SK-N-DZ (cell line): Measurements from ENCODE around the gene PCBD2.
"Not testable (repeated sequence)": the region's sequence is repeated elsewhere in the genome, so short reads cannot be mapped to it uniquely, and the experiment has no call there.

Experiments
- DNase-seq: peaks from one replicate; pipeline ENCODE4 v3.0.0-alpha.2; 2015; ENCODE audit warnings: low spot score

PCBD2 gene

DNA sequence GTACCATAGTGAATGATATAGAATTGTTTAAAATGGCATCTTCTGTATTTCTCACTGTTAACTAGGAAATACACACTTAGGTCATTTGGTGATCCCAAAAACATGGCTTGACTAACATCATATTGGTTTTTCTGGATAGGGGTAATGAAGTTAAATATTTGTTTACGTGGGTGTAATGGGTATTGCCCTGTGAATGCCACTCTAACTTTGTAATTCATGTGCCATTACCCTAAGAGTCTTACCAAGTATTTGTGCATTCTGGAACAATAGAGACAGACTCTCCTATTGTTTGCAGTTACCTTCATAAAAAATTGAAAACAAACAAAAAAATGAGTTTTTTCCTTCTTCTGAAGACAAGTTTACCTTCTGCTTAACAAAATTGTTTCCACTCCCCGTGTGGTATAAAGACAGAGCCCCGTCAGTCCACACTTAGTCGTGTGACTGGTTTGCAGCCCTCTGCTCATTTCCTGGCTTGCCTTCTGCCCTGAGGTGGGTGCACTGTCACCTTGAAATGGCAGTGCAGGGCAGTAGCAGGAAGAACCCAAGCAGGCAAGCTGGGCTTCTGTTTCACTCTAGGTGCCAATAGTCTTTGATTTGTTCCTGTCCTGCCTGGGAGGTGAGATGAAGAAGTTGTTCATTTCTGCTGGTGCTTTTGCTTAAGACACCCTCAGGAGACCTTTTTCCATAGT lies 53.1 kb downstream of the PCBD2 start:
- DNase-seq = no peak

DNA sequence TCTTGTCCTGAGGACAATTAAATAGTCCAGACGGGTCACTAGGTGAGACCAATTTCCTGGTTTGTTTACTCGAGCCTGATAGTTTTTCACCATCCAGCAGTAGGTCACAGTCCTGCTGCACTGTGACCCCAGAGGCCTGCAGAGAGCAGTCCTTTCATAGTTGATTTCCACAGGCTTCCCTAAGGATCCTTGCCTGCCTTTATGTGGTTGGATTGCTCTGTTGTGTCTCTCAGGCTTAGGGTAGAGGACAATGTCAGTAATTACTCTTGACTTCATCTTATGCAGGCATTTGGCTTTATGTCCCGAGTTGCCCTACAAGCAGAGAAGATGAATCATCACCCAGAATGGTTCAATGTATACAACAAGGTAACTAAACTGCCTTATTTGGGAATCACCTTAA lies 53.8 kb downstream of the PCBD2 start:
- no peak for DNase-seq

DNA sequence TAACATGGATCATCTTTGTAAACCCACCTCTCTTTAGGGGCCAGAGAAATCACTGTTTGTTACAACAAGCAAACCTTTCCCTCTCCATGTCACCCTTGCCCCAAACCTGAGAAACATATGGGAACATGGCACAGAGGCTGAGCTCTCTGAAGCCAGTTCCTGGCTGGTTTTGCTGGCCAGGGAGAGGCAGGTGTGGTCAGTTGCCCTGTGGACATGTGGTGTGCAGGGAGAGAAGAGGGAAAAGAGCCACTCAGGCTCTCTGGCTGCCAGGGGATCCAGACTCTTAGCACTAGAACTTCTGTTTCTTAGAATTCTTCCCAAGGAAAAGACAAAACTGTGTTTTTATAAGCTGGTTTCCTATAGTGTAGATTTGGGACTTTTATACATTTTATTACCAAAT lies 58.2 kb downstream of the PCBD2 start:
- no peak for DNase-seq

DNA sequence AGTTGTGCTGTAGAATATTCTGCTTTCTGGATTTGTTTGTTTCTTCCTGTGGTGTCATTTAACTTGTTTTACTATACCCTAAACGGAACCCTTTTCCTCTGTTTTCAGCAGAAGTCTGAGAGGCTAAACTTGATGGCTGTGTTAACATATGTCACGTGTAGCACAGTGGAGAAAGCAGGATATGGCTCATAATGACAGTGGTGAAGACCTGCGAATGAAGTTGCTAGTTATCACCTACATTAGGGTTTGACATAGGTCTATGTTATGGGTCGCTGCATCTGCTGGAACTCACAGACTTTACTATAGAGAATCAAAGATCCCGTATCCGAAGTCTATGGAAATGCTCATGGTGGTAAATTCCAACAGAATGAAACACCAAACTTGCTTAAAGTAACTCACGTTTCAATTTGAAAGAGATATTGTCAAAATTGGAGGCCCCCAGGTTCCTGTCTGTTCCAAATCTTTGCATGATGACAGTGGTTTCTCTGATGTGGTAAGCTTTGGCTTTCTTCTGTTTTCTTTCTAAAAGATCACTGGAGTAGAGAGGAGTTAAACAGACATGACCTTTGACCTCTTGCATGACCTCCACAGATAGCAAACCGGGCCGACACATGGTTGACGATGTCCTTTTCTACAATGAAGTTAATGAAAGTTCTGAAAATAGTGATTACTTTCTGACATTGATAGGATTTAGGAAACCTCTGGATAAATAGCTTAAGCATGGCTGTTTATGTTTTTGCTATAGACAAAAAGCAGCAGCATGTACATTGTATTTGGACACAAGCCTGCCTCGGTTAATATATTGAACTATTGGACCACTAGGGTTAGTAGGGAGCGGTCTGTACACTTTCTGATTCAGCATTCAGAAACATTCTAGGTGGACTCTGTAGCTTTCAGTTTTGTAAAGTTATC lies 59.7 kb downstream of the PCBD2 start:
- DNase-seq = no peak

DNA sequence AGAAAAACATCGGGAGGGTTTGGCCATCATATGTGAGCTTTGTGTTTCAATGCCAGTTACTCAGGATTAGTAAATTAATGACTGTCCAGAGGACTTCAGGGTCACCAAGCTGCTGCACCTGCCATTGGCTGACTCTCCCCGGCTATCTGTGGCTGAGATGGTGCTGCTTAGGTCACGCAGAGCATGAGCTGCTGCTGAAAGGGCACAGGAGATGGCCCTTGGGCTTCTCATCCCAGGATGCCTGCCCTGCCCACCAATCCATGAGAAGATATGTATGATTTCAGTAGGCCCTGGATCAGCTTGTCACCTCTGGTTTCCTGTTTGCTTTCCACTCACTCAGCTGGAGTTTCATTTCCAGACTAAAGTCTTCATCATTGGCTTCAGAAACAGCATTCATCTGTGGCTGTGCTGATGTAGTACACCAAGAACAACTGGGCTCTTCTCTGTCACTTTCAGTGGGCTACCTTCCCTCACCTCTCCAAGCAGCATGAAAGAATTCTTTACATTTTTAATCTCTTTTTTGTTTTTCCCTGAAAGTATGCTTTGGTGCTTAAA lies 60.4 kb downstream of the PCBD2 start:
- DNase-seq = no peak

DNA sequence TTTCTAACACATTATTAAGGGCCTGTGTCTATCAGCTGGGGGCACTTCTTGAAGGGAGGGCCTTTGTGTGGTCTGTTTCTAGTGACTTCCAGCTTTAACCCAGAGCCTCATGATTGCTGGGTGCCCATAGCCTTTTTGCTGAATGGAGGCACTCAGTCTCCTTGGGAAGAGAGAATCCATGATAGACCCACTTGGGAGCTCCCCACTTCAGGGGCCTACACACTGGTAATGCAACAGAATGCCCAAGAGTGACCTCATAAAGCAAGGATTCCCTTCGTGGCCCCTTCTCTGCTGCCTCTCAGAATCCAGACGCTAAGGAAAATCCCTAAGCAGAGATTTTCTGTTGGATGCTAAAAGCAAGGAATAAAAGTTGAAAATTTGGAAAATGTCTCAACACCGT lies 62.7 kb downstream of the PCBD2 start, which contains the start of gene CATSPER3:
CATSPER3 (plus strand) TSS at position 301 of the 400 bp plus-strand sequence; CDS start at position 386, 85 bp downstream.
- no peak for DNase-seq

DNA sequence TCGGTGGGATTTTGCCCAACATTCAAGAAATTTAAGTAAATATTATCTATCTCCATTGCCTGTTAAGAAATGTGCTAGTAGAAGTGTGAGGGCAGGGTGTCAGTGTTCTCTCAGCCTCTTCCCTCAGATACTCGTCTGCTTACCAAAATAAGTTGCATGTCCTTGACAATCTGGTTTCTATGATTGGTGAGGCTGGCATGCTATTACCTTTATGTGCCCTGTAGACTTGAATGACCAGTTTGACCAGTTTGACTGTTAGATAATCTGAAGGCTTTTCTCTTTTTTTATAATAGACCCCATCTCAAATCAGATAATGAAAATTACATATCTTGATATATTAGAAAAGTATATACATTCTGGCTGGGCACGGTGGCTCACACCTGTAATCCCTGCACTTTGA lies 63.1 kb downstream of the PCBD2 start:
- no peak for DNase-seq

DNA sequence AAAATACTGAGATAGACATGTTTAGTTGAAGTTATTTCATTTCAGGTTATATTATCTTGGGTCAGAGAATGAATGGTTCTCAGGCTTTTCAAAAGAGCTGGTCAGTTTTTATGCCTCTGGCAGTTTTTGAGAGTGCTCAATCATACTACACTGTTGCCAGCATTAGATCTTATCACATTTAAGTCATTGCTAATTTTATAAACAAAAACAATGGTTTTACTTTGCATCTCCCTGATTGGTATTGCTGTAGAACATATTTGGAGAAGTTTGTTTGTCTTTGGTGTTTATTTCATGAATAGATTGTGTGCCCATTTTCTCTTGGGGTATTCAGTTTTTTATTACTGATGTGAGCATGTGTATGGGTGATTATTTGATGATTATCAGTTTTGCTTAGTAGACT lies 64.2 kb downstream of the PCBD2 start:
- DNase-seq = no peak

DNA sequence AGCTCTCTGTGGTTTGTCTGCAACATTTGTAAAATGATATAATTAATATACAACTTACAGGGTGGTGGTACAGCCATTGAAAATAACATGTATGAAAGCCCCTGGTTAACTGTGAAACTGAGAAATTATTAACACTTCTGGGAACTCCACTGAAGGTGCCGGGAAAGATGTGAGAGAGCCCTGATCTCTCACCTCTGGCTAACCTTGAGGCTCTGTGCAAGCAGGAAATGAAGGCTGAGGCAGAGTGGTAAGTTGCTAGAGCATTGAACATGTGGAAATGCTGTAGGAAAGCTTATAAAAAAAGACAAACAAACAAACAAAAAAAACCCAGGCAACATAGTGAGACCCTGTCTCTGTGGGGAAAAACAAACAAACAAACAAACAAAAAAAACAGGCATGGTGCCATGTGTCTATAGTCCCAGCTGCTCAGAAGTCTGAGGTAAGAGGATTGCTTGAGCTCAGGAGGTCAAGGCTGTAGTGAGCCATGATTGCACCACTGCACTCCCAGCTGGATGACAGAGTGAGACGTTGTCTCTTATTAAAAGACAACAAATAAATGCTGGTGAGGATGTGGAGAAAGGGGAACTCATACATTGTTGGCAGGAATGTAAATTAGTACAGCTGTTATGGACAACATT lies 70.3 kb downstream of the PCBD2 start:
- no peak for DNase-seq

DNA sequence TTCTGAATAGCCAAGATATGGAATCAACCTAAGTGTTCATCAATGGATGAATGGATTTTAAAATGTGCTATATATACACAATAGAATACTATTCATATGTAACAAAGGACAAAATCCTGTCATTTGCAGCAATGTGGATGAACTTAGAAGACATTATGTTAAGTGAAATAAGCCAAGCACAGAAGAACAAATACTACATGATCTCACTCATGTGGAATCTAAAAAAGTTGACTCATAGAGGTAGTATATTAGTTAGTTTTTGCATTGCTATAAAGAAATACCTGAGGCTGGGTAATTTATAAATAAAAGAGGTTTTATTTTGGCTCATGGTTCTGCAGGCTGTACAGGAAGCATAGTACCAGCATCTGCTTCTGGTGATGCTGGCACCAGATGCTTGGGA lies 70.9 kb downstream of the PCBD2 start:
- DNase-seq = no peak

DNA sequence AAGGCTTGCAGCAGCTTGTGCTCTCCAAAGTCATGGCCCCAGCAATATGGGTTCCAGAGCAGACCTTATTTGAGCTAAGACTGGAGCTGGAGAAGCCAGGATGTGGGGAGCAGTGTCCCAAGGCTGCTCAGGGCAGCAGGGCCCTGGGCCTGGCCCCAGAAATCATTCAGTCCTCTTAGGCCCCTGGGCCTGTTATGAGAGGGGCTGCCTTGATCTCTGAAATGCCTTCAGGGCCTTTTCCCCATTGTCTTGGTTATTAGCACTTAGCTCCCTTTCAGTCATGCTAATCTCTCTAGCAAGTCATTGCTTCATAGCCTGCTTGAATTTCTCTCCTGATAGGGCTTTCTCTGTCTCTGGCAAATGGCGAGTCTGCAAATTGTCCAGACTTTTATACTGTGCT lies 71.9 kb downstream of the PCBD2 start:
- no peak for DNase-seq

DNA sequence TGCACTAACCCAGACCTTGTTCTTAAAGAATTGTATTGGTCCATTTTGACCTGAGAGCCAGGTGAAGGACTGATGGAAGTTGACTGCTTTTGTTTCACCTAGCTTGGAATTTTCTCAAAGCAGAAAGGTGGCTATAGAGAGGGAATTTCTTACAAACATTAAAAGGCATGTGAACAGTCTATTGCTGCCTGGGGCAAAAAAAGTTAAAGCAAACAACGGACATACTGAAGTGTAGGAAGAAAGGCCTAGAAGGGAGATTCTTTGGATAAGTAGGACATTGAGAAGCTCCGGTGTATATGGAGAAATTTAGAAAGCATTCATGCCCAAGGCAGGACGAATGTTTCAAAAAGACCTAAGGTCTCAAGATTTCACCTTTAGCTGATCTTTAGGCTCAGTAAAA lies 74.5 kb downstream of the PCBD2 start:
- DNase-seq = no peak

DNA sequence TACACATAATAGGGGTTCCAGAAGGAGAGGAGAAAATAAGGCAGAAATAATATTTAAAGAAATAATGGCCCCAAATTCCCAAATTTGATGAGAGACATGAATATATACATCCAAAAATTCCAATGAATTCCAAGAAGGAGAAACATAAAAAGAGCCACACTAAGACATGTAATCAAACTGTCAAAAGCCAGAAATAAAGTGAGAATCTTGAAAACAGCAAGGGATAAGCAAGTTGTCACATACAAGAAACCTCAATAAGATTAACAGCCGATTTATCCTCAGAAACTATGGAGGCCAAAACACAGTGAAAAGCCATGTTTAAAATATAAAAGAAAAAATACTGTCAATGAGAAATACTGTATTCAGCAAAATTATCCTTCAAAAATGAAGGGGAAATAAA lies 77.3 kb downstream of the PCBD2 start:
- no peak for DNase-seq

DNA sequence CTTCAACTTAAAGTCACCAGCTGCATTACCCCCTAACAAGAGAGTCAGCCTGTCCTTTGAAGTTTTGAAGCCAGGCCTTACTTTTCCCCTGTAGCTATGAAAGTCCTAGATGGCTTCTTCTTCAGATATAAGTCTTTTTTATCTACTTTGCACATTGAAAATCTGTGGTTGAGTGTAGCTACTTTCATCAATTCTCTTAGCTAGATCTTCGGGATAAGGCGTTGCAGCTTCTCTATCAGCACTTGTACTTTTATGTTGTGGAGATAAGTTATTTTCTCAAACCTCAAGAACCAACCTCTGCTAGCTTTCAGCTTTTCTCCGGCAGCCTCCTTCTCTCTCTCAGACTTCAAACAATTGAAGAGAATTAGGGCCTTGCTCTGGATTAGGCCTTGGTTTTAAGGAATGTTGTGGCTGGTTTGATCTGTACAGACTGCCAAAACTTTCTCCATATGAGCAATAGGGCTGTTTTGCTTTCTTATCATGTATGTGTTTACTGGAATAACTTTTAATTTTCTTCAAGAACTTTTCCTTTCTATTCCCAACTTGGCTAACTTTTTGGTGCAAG lies 84.4 kb downstream of the PCBD2 start:
- no peak for DNase-seq

DNA sequence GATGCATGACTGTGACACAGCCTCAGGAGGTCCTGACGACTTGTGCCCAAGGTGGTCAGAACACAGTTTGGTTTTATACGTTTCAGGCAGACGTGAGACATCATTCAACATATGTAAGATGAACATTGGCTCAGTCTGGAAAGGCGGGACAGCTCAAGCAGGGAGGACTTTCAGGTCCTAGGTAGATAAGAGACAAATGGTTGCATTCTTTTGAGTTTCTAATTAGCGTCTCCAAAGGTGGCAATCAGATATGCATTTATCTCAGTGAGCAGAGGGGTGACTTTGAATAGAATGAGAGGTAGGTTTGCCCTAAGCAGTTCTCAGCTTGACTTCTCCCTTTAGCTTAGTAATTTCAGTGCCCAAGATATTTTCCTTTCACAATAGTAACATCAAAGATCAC lies 85.3 kb downstream of the PCBD2 start:
- DNase-seq = not testable (repeated sequence)

DNA sequence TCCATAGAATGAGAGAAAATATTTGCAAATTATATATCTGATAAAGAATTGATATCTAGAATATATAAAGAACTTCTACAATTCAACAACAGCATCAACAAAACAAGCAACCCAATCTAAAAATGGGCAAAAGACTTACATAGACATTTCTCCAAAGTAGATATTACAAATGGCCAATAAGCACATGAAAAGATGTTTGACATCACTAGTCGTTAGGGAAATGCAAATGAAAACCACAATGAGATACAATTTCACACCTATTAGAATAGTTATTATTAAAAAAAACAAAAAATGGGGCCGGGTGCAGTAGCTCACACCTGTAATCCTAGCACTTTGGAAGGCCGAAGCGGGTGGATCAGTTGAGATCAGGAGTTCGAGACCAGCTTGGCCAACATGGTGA lies 87.2 kb downstream of the PCBD2 start:
- DNase-seq = no peak

DNA sequence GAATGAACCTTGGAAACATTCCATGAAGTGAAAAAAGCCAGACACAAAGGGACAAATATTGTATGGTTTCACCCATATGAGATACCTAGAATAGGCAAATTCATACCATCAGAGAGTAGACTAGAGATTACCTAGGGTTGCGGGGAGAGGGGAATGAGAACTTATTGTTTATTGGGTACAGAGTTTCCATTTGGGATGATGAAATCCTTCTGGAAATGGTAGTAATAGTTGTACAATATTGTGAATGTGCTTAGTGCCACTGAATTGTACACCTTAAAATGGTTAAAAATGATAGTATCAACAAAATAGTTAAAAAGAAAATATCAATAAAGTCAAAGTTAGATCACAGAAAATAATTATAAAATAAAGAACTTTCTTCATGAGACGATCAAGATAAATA lies 88.2 kb downstream of the PCBD2 start:
- DNase-seq = no peak

DNA sequence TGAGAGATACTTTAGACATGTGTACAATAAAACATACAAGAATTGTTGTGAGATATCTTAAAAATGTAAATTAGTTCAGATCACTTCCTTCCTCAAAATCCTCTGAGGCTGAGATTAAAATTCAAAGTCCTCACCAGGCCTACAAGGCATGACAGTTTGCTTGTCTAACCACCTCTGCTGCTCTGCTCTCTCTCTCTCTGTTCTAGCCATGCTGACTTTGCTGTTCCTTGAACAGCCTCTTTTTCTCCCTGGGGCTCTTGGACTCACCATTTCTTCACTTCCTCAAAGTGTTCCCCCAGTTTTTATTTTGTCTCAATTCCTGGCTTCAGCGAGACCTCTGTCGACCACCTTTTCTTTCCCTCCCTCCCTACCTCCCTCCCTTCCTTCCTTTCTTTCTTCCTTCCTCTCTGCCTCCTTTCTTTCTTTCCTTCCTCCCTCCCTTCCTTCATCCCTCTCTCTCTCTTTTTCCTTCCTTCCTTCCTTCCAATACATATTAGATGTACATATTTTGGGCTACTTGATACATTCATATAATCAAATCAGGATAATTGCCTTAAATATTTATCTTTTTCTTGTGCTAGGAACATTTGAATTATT lies 89.7 kb downstream of the PCBD2 start:
- DNase-seq = no peak

DNA sequence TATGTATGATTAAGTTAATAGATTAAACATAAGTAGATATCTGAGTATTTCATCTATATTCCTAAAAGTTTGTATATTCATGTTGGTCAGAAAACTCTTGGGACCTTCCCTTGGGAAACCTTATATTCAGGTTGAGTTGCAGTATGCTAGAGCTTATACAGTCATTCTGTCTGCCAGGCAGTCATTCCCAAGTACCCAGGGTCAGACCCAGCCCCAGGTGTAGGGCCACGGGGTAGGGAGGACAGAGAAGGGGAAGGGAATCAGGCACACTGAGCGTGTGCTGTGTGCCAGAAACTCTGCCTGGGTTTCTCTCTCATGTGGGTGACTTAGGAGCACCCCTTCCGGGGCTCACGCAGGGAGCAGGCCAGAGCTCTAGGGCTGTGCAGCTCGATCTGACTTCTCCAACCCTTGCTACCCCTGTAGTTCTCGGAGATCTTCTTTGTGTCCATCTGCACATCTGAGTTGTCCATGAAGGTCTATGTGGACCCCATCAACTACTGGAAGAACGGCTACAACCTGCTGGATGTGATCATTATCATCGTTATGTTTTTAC lies 91.0 kb downstream of the PCBD2 start:
- no peak for DNase-seq

DNA sequence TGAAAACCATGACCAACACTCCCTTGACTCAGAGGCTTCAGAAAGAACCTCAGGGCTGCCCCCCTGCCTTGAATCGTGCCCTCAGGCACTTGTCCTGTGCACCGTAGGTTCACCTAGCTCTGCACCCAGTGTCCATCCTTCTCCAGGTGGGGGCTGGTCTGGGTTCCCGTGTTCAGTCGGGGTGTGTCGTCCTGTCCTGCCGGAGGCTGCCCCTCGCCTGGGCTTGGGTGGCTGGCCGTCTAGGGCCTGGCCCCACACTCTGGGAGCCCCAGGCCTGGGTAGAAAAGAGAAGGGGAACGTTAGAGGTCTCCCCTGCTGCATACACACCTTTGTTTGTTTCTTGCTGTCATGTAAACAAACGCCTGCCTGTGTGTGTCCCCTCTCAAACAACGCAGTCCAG lies 92.1 kb downstream of the PCBD2 start:
- DNase-seq = no peak

DNA sequence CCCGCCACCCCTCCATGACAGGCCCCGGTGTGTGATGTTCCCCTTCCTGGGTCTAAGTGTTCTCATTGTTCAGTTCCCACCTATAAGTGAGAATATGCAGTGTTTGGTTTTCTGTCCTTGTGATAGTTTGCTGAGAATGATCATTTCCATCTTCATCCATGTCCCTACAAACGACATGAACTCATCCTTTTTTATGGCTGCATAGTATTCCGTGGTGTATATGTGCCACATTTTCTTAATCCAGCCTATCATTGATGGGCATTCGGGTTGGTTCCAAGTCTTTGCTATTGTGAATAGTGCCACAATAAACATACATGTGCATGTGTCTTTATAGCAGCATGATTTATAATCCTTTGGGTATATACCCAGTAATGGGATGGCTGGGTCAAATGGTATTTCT lies 93.1 kb downstream of the PCBD2 start:
- DNase-seq = not testable (repeated sequence)
